Cardiac muscle cell (in vitro differentiated cells and primary cell): ENCODE data around the gene DKK2. TPM values are rescaled to one million over a fixed set of nuclear protein-coding genes. Genes with fewer than 3 reads are reported as not detected.

Source experiments
- DNase-seq, 2 donors: peaks; one replicate each; pipeline versions ENCODE4 v3.0.0 to v3.0.0-alpha.2; 2010 to 2017; ENCODE audit warnings: low read depth in 1 of 2, low spot score in 1 of 2
- H3K27ac ChIP-seq: fragments of 200-600 bp; sonication (generic); 2 replicates; pipeline ENCODE4 v1.5.1; 2016
- H3K27me3 ChIP-seq: fragments of 200-600 bp; sonication (generic); 2 replicates; pipeline ENCODE4 v1.6.0; 2016; ENCODE audit warnings: control low read depth
- H3K36me3 ChIP-seq: fragments of 200-600 bp; sonication (generic); 2 replicates; pipeline ENCODE4 v1.5.1; 2016; ENCODE audit warnings: control low read depth
- H3K4me1 ChIP-seq: fragments of 200-600 bp; sonication (generic); 2 replicates; pipeline ENCODE4 v1.8.1; 2017; ENCODE audit warnings: low read depth, mild to moderate bottlenecking, mixed run types
- H3K4me3 ChIP-seq: fragments of 200-600 bp; sonication (generic); 2 replicates; pipeline ENCODE4 v1.5.1; 2016; ENCODE audit warnings: mild to moderate bottlenecking
- H3K9me3 ChIP-seq: fragments of 200-600 bp; sonication (generic); 2 replicates; pipeline ENCODE4 v1.5.1; 2017; ENCODE audit warnings: low read depth, mild to moderate bottlenecking, control low read depth
- polyA plus RNA-seq: library from polyadenylated mRNA; unstranded; fragments of >200 nt; fragmentation: Nextera tagmentation; extraction: Ambion mirVana; gene quantifications from 2 replicates; pipeline ENCODE4 v1.2.1, GENCODE V29; 2016
- total RNA-seq: library from RNA; depleted of rRNA; stranded (reverse); fragments of >200 nt; gene quantifications from 2 replicates; pipeline ENCODE4 v1.2.3, GENCODE V29; 2016
- TF ChIP-seq, protein P1 (sequence below): IDR thresholded peaks from 2 replicates; pipeline ENCODE4 v1.5.1; 2012; ENCODE audit warnings: low read depth, mild to moderate bottlenecking, low read length

Gene DKK2
- total and polyA plus RNA-seq, 2 experiments from 2014 or later = 0.06 to 0.23 TPM

- no peaks in the 10 kb centered on the region for H3K9me3 ChIP-seq
- TF ChIP-seq, protein P1, sequence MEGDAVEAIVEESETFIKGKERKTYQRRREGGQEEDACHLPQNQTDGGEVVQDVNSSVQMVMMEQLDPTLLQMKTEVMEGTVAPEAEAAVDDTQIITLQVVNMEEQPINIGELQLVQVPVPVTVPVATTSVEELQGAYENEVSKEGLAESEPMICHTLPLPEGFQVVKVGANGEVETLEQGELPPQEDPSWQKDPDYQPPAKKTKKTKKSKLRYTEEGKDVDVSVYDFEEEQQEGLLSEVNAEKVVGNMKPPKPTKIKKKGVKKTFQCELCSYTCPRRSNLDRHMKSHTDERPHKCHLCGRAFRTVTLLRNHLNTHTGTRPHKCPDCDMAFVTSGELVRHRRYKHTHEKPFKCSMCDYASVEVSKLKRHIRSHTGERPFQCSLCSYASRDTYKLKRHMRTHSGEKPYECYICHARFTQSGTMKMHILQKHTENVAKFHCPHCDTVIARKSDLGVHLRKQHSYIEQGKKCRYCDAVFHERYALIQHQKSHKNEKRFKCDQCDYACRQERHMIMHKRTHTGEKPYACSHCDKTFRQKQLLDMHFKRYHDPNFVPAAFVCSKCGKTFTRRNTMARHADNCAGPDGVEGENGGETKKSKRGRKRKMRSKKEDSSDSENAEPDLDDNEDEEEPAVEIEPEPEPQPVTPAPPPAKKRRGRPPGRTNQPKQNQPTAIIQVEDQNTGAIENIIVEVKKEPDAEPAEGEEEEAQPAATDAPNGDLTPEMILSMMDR = no peak
- no peaks in the 10 kb centered on the region for H3K36me3 ChIP-seq
- H3K27ac ChIP-seq = no peak overlapping the region
- no peak for DNase-seq
- no peak overlapping the region for H3K4me3 ChIP-seq
- no peaks in the 10 kb centered on the region for H3K27me3 ChIP-seq
- H3K4me1 ChIP-seq = no peaks in the 10 kb centered on the region
These were observed 24.8 kb downstream of the DKK2 start for GRCh38 chr4:107011312-107011711.

DNA sequence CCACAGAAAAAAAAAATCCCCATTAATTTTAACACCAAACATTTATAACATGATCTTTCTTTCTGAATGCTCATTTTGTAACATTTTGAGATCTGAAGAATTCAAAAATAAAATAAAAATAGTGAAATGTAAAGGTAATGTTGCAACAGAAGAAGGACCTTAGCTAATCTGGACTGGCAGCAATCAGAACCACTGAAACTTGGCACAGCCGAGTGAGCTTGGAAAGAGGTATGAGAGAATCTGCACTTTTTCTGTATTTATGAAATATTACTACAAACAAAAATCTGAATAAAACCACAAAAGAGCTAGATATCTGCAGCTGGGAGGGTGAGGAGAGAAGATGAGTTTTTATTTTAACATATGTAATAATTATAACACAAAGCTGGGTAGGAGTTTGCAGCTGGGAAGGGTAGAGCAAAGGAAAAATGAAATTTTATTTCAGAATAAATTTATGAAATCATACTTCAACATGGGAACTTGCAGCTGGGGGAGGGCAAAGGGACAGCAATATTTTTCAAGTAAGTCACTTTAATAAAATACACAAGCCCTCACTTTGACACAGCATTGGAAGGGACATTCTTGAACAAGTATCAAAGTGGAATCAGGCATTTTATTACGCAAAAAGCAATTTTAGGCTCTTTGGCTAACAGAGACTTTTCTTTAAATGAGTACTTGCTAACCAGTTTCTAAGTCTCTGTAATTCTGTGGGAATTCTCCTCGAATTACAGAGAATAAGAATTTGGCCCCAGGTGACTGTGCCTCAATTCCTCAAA is 26.7 kb downstream of the DKK2 start:
- no peak for DNase-seq
- Histone ChIP-seq H3K9me3 (no peaks in the 10 kb centered on the region), H3K4me1 (no peaks in the 10 kb centered on the region), H3K27ac (no peak overlapping the region), H3K36me3 (no peaks in the 10 kb centered on the region), H3K4me3 (no peak overlapping the region), H3K27me3 (no peaks in the 10 kb centered on the region)
- TF ChIP-seq, protein P1 = no peak

DNA sequence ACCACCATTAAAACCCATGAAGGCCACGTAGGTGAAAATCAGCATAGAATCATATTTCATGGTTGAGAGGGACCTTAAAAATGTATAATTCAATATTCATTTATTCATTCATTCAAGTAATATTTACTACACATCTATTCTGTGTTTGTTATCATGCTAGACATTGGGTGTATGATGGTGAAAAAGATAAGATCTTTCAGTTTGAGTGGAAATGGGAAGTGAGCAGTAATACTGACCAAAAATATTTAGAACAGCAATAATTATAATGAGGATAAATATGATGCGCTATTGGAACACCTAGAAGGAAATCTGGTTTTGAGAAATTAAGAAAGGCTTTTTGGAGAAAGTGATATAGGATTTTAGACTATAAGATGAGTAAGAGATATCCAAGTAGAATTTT is 28.0 kb downstream of the DKK2 start:
- TF ChIP-seq, protein P1 = no peak
- Histone ChIP-seq H3K27me3 (no peaks in the 10 kb centered on the region), H3K27ac (no peak overlapping the region), H3K4me1 (no peaks in the 10 kb centered on the region), H3K36me3 (no peaks in the 10 kb centered on the region), H3K9me3 (no peaks in the 10 kb centered on the region), H3K4me3 (no peak overlapping the region)
- DNase-seq = no peak

- Histone ChIP-seq H3K36me3 (no peaks in the 10 kb centered on the region), H3K9me3 (no peaks in the 10 kb centered on the region), H3K4me1 (no peaks in the 10 kb centered on the region), H3K27me3 (no peaks in the 10 kb centered on the region), H3K4me3 (no peak overlapping the region), H3K27ac (no peak overlapping the region)
- TF ChIP-seq, protein P1 = no peak
- DNase-seq = no peak
These were observed 29.9 kb downstream of the DKK2 start for GRCh38 chr4:107006218-107006617.

DNA sequence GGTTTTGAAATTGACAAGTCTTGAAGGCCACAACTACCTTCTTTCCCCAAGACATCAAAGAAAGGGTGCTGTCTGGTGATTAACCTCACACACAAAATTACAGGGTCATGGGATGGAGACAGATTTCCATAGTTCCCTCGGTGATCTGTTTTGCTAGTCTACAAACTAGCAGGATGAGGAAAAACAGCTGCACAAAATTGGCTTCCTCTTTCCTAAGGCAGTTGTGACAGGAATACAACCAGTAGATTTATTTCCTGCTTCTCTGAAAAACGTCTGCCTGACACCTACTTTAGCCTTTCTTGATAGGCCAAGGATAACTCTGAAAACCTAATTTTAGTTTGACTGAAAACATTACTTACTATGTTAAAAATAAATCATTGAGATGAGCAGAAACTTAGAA is 39.6 kb downstream of the DKK2 start:
- H3K9me3 ChIP-seq = no peaks in the 10 kb centered on the region
- H3K27ac ChIP-seq = no peak overlapping the region
- H3K4me1 ChIP-seq = no peaks in the 10 kb centered on the region
- DNase-seq = no peak
- no peak overlapping the region for H3K4me3 ChIP-seq
- no peaks in the 10 kb centered on the region for H3K27me3 ChIP-seq
- no peaks in the 10 kb centered on the region for H3K36me3 ChIP-seq
- TF ChIP-seq, protein P1 = no peak
